NCI-H774 (cell line): ENCODE measurements around the gene PRRT1.

Experiments used
- DNase-seq: peaks from one replicate; lab custom pipeline; 2025; lab: John Stamatoyannopoulos, UW

PRRT1 gene

DNA sequence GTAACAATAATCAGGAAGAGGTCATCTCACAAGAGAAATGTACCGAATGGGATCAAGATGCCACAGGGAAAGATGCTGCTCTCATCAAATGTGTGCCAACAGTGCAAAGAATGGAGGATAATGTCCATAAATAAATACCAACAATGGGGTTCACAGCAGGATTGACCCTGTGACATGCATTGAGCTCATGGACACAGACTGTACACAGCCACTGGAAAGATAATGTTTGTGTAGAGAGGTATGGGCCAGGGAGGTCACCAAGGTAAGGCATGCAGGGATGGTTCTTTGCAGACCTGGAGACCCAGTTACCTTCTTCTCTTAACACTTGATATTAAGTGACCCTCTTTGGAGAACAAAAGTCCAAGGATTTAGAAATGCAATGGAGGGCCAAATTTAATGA is 22.7 kb upstream of the PRRT1 start:
- no peak for DNase-seq

DNA sequence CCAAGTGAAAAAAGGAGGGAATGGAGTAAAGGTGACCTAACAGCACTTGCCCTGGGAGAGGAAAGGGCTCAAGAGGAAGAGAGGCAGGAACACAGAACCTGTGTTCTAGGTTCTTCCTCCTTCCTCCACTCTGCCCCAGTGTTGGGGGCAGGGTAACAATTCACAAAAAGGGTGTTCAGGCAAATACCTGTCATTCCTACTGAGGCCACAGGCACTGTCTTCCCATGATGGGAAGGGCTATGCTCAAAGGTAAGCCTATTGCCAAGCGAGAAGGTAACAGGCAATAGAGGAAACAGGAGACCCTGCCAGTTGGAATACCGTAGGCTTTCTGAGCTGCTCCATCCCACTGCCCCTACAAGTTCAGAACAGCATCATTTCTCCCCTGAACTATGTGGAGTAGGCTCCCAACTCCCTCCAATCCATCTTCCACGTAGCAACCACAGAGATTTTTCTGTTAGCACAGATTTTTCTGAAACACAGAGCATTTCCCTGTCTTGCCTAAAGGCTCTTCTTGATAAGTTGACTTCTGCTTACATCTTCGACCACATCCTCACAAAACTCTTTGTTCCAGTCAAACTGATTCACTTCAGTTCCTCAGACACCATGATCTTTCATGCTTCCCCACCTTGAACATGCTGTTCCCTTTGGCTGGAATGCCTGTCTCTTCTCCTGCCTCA is 21.4 kb upstream of the PRRT1 start:
- no peak for DNase-seq

- no peak for DNase-seq
Measured at GRCh38 chr6:32171234-32171633, 19.5 kb upstream of the PRRT1 start.

- no peak for DNase-seq
Measured at GRCh38 chr6:32170294-32170693, 18.6 kb upstream of the PRRT1 start.

DNA sequence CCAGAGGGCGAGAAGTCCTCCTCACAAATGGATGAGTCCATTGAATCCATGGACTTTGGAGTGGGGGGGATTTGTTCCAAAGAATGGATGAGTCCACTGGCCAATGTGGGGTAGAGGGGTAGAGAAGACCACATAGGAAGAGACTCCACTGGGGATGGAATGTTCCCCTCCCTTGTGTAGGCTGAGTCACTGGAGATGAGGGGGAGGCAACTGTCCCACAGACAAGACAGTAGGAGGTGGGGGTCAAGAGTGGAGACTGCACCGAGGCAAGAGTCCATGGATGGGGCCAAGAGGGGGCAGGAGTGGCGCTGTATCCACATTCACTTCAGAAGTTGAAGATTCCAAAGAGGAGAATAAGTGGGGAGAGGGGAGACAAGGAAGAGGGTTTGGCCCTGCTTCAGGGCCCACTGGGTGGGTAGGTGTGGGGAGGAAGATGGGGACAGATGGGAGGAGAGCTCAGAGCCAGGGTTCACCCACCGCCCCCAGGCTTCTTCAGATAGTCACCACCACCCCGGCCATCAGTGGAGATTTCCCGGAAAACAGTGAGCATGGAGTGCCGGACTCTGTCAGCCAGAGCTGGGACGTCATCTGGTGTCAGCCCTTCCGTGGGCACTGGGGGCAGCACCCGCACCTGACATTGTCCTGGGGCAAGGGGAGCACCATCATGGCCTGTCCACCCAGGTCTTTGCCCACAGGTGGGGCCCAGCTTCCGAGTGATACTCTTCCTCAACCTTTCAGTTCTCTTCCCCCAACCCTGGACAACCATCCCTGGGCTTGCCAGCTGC is 17.3 kb upstream of the PRRT1 start:
- DNase-seq, result no peak

GRCh38 chr6:32168350-32168749 is 16.6 kb upstream of the PRRT1 start:
- DNase-seq, result no peak

- no peak for DNase-seq
Measured at GRCh38 chr6:32167761-32168262, 16.1 kb upstream of the PRRT1 start.

GRCh38 chr6:32167154-32167760 is 15.5 kb upstream of the PRRT1 start:
- DNase-seq, result no peak

- DNase-seq, result no peak
Measured at GRCh38 chr6:32166411-32167061, 14.8 kb upstream of the PRRT1 start.

DNA sequence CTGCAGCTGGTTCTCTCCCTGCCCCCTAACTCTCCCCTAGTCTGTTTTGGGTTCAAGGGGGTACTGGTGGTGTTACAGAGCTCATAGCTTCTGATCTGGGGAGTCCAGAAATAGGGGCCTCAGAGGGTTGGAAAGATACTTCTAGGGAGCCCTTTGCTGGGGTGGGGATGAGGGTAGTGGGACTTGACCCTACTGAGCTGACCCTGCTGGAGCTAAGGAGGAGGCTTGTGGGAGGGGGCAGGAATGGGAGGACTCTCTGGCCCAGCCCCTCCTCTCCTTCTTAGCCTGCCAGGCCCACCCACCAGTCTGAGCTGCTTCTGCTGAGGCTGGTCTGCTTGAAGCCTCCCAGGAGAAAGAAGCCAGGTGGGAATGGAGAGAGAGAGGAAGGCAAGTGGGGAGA is 12.6 kb upstream of the PRRT1 start, which contains the start of gene EGFL8:
Gene EGFL8 (plus strand): TSS at position 301 of the 400 bp plus-strand sequence. CDS start 1,571 bp downstream, outside the sequence.
- DNase-seq, result no peak

GRCh38 chr6:32163559-32164258 is 12.0 kb upstream of the PRRT1 start:
- DNase-seq, result no peak

- DNase-seq, result no peak
Measured at GRCh38 chr6:32158052-32158451, 6.3 kb upstream of the PRRT1 start.

- no peak for DNase-seq
Measured at GRCh38 chr6:32156891-32157290, 5.2 kb upstream of the PRRT1 start.

DNA sequence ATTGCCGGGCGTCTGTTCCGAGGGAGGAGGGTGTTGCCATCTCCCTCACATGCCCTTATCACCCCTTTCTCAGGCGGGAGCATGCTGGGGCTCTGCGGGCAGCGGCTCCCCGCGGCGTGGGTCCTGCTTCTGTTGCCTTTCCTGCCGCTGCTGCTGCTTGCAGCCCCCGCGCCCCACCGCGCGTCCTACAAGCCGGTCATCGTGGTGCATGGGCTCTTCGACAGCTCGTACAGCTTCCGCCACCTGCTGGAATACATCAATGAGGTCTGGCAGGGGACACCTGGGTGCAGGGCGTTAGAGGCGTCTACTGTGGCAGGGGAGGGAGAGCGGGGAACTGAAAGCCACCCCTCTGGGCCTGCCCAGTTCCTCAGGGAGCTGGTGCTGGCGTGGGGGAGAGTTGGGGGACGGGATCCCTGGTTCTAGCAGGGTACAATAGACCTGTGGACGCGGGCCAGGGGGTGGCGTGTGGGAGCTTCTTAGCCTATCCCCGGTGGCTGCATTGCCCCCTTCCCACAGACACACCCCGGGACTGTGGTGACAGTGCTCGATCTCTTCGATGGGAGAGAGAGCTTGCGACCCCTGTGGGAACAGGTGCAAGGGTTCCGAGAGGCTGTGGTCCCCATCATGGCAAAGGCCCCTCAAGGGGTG is 2.9 kb upstream of the PRRT1 start:
- DNase-seq, result peak; percentile 51

DNA sequence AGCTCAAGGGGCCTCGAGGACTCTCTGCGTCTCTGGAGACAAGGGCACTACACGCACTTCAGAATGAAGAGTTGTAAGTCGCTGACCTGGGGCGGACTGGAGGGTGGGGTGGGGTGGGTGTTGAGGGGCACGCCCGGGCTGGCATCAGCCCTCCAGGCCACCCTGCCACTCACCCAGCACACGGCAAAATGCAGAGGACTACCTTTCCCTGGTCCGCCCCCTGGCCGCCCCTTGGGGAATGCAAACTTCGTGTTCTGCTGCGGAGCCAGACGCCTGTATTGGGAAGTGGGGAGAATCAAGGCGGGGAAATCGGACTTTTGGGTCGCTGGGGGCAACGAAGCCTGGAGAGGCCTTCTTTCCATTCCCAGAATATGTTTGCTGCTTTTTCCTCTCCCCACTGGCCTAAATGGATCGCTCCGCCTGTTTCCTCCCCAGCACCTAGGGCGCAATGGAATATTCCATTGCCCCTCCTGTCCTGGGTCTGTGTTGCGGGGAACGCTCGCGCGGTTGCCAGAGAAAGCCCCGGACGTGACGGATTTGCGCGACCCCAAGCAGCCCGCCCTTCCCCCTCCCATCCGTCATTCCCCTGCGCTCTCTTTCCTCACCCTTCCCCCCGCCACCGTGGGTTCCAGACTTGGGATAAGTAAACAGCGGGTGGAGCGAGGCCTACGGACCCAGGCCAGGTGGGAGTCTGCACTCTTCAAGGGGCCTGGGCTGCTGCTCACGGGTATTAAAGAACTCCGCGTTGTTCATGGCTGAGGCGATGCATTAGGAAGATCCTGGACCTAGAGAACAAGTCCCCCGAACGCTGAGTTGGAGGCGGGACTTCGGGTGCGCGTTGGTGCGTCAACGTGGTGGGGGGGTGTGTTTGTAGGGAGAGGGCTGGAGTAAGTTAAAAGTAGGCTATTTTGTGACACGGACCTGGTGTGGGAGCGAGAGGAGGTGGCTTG is 2.1 kb upstream of the PRRT1 start, which contains the start of gene PPT2:
Gene PPT2 (plus strand): TSS at position 578 of the 950 bp plus-strand sequence. CDS start 454 bp downstream, outside the sequence.
- DNase-seq, result peak; percentile 84

GRCh38 chr6:32152769-32153563 is 1.2 kb upstream of the PRRT1 start:
- DNase-seq, result no peak

- no peak for DNase-seq
Measured at GRCh38 chr6:32151181-32151862, 417 bp downstream of the PRRT1 start.
